Cardiac fibroblast (primary cell): ENCODE results near the gene MIEN1.
A peak's percentile ranks its signal among the peaks of the same experiment; 100 is the strongest.

ENCODE experiments used
- DNase-seq, 2 donors: peaks; one replicate each; pipeline versions ENCODE4 v3.0.0 to v3.0.0-alpha.2; 2010; ENCODE audit warnings: low read depth in 2 of 2
- H3K4me3 ChIP-seq, 2 donors: replicated peaks in 1 of 2; 1 replicate in 1 of 2; 2 replicates in 1 of 2; pipeline ENCODE4 v1.5.1; 2011; ENCODE audit warnings: low read depth in 2 of 2, low read length in 2 of 2, mild to moderate bottlenecking in 2 of 2, moderate library complexity in 1 of 2
- TF ChIP-seq, protein P1 (sequence below): IDR thresholded peaks from one replicate; pipeline ENCODE4 v1.5.1; 2011; ENCODE audit warnings: low read depth, mild to moderate bottlenecking, low read length, inconsistent platforms

MIEN1 gene, protein sequence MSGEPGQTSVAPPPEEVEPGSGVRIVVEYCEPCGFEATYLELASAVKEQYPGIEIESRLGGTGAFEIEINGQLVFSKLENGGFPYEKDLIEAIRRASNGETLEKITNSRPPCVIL

DNA sequence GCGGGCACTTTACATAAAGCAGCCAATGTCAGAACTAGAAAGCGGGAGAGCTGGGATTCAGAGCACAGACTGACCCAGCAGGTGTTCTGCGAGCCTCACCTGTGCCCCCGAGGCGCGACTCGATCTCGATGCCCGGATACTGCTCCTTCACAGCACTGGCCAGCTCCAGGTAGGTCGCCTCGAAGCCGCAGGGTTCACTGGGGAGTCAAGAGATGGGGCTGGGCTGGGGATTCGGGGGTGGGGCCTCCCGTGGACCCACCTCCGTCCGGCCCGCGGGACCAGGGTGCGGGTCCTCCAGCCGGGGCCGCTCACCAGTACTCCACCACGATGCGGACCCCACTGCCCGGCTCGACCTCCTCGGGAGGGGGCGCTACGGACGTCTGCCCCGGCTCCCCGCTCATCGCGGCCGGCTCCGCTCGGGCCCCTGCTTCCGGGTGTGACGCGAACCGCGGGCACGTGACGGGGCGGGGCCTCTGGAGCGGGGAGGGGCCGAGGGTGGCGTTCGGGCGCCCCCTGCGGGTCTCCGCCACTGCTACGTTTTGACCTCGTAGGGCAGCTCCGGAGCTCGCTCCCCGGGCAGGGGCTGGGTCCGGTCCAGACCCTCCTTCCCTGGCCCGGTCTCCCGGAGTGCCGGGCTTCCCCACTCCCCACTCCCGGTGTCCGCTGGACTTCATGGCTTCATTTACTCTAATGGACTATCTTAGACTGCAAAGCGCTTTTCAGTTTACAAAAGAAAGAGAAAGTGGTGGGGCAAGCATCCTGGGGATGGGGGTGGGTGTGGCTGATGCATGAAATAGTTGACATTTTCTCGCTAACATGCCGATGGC lies at the start of gene MIEN1:
TSS of gene MIEN1 (minus strand) at position 438 of the 827 bp plus-strand sequence. CDS start at position 401, 37 bp downstream.
- TF ChIP-seq, protein P1, sequence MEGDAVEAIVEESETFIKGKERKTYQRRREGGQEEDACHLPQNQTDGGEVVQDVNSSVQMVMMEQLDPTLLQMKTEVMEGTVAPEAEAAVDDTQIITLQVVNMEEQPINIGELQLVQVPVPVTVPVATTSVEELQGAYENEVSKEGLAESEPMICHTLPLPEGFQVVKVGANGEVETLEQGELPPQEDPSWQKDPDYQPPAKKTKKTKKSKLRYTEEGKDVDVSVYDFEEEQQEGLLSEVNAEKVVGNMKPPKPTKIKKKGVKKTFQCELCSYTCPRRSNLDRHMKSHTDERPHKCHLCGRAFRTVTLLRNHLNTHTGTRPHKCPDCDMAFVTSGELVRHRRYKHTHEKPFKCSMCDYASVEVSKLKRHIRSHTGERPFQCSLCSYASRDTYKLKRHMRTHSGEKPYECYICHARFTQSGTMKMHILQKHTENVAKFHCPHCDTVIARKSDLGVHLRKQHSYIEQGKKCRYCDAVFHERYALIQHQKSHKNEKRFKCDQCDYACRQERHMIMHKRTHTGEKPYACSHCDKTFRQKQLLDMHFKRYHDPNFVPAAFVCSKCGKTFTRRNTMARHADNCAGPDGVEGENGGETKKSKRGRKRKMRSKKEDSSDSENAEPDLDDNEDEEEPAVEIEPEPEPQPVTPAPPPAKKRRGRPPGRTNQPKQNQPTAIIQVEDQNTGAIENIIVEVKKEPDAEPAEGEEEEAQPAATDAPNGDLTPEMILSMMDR: peak; percentile 69
- DNase-seq: peak; percentile 83 to 87
- peak within 1 kb of the TSS; percentile 73 to 82 for H3K4me3 ChIP-seq

DNA sequence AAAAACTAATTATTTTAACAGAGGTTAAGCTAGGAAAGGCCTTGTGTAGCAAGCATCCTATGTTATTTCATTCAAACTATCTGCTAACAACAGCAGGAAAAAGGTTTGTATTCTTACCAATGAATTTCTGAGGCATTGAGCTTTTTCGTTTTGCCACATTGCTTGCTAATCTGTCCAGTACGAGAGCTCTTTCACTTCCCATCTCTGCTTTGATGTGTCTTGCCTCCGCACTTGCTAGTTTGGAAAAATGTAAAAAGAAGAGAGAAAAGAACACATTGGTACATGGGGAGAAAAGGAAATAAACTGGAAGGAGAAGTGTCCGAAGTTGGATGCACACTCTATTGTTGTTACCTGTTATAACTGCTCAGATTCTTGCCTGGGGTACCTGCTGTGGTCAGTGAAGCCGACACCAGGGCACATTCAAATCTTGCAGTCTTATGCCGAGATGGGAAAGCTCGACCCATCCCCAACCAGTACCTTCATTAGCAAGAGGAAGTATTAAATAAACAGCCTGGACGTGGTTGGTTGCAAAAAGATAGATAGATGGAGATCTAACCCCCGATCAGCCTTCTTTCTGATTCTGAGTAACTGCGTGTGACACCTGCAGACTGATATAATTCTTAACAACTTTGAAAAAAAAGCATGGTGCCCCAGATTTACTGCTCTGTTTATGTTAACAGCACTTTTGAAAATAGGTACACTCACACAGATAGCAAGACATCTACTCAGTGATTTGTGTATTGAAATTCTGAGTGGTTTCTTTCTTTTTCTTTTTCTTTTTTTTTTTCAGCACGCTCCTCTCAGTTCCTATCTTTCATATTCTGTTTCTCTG lies 47.4 kb upstream of the MIEN1 start:
- H3K4me3 ChIP-seq: no peak overlapping the region
- TF ChIP-seq, protein P1: no peak
- no peak for DNase-seq

DNA sequence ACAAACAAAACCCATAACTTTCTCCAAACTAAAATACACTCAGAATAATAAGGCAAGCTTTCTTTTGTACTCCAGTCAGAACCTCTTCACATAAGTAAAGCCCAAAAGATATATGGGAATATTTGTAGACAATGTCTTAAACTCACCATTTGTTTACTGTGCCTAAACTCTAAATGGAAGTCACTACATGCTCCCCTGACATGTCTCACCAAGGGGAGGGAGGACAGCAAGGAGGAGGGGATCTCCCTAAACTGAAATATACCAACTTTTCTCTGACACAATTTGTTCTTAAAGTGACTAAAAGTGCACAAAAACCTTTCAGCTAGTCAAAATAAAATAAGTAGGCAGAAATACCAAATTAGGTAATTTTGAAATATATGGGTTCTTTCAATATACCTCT lies 45.9 kb upstream of the MIEN1 start:
- TF ChIP-seq, protein P1: no peak
- no peak overlapping the region for H3K4me3 ChIP-seq
- DNase-seq: no peak

DNA sequence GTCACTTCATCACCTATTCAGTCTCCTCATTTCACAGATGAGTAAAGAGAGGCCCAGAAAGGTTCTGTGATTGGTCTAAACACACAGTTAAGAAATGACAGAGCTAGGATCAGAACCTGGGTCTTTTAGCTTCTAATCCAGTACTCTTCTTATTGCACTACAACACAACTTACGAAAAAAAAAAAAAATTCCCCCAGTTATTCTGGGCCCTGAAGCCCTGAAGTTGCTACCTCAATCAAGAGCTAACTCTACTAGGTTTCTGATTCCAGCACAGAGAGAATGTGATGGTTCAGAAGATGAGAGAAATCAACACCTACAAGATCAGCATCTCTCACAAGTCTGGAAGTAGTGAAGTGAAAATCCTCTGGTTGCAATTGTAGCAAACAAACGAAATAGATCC lies 44.7 kb upstream of the MIEN1 start:
- TF ChIP-seq, protein P1: no peak
- no peak for DNase-seq

DNA sequence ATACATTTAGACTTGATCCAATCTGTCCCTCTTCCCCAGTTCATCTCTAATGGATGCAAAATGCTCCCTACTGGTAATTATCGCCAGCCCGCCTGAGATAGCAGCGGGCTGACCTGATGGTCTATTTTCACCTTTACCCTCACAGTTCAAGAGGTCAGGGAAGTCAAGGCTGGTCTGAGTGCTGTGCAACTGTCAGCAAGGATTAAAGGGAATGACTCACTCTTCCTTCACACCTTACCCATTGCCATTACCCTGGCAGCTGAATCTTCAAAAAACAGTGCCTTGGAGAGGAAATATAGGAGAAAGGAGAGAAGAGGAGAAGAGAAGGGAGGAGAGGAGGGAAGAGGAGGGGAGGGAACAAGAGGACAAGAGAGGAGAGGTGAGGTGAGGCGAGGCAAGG lies 43.7 kb upstream of the MIEN1 start:
- TF ChIP-seq, protein P1: no peak
- DNase-seq: no peak
- H3K4me3 ChIP-seq: no peak overlapping the region

More for the DNA sequence above, 44.7 kb upstream of the MIEN1 start:
- H3K4me3 ChIP-seq: no peak overlapping the region

DNA sequence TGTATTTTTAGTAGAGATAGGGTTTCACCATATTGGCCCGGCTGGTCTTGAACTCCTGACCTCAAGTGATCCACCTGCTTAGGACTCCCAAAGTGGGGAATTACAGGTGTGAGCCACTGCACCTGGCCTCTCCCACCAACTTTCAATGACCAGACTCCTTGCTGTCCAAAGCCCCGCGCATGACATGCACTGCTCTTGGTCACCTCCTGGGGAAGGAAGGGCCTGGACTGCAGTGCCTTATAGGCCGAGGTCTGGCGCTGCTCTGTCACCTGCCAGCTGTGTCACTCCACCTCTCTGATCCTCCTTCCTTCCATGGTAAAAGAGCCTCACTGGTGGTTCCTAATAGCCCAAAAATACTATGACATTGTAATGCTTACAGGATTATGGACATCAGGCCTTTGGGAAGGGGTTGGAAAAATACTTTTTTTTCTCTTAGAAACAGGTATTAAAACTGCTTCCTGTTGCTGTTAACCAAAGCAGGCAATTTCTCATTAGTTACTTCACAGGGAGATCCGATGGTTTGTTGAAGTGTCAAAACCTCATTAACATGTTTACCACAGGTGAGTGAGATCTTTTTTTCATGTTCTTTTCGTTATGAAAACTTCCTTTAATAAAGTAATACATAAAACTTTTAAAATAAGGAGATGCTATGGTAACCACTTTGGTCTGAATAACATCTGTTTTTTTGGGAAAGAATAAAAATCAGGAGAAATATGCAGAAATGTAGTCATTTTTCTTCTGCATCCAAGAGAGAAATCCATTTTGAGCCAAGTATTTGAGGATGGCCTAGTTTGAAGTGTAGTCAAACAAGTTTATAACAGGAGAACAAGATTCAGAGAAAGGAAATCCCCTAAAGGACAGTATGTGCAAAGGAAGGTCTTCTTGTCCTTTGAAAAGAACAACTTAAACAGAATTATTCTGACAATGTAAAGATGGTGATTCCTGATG lies 42.9 kb upstream of the MIEN1 start:
- TF ChIP-seq, protein P1: no peak
- DNase-seq: no peak
- no peak overlapping the region for H3K4me3 ChIP-seq
